Stimulated activated CD4-positive, alpha-beta T cell treated with anti-CD3 and anti-CD28 coated beads, TNF-alpha, amount 100 ng/mL, for 48 hours (primary cell): ENCODE results near the gene DFFB.
"Not testable (repeated sequence)": the region's sequence is repeated elsewhere in the genome, so short reads cannot be mapped to it uniquely, and the experiment has no call there.

Source experiments
- DNase-seq, 3 donors: peaks; one replicate each; pipeline ENCODE4 v3.0.0-alpha.2; 2020; ENCODE audit warnings: low read depth in 3 of 3

DFFB gene

DNA sequence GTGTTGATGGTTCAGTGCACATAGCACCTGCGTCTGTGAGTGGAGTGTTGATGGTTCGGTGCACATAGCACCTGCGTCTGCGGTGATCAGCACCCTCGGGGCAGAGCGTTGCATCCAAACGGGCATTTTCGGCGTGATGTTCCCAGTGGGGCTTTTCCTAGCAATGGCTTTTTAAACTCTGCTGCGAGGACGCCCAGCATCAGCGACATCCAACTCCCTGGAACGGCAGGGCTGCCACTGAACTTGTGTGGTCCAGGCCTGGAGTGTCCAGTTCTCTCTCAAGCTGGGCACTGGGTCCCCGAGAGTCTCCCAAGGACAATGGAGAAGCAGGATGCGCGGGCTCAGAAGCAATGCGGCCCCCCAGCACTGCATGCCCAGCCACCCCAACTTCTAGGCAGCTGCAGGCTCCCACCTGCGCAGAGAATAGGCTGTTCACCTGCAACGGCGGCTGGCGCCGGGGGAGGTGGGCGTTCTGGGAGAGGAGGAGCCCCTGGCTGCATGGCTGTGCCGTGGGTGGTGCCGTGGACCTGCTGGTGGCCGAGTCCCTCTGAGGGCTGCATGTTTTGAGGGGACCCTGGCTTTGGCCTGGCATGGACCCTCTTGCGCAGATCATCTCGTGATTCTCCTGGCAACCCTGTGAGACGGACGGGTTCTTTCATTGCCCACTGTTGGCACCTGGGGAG is 52.9 kb downstream of the DFFB start:
- no peak for DNase-seq

DNA sequence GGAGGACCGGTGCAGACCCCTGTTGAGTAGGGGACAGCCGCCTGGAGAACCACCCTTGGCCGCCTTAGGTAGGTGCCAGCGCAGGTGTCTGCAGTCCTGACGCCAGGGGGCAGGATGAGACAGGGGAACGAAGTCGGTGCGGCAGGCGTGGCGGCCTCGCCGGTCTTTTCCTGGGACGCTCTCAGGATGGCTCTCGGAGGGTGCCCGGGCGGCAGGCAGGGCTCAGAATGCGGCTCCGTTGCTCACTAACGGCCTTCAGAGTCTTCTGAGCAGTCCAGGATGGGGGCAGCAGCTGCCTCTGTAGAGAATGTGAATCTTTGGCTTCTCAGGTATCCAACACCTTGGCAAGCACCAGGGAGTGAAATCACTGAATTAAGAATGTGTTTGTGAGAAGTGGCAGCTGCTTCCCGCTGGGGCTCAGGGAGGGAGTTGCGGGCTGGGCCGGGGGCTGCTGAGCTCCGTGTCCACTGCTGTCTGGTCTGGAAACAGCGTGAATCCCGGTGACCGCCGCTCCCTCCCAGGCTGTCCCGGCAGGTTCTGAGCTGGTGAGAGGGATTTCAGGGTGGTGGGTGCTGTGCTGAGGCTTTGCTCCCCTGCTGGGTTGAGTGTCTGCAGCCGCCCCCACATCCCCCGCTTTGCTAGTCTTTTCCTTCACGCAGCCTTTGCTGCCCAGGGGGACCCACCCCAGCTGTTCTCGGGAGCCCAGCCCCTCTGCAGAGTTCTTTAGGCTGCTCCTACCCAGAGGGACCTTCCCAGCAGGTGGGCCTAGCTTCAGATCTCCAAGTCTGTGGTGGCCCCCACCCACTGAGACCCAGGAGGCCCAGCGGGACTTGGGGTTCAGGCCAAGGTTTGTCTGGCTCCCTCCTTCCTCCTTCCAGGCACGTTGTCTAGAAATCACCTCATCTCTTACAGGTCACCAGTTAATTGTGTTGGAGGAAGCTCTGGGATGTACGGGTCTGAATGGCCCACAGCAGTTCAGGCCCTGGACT is 53.9 kb downstream of the DFFB start:
- peak; percentile 48 to 78 (median 62) for DNase-seq

DNA sequence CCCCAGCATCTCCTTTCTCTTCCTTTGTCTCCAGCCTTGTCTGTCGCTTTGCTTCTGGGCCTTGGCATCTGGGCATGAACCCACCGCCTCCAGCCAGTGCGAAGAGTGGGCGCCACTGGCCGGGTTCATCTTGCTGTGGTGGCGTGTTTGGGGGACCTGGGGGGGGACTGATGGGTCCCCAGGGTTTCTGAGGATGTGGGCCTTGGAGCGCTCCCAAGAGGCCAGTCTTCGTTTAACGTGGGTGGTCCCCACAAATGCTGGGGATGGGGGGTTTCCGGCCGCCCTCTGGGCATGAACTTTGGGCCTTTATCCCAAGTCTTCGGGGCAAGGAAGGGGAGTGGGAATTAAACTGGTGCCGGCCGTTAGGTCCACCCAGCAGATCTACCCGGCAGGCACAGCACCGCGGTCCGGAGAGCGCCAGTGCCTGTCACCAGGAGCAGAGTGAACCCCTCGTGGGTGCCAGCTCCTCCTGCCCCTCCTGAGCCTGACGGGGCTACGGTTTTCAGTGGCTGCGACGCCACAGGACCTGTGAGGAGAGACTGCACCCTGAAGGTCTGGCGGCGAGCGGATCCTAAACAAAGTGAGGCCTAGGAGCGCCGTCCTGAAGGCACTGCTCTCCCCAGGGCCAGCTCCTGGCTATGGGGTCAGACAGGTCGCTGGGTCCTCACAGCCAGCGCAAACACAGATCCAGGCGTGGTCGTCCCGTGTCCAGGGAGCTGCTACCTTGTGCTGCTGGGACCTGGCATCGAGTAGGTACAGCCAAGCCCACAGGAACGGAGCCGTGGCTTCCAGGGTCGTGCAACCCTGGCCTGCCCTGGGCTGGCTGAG is 54.9 kb downstream of the DFFB start:
- DNase-seq: no peak

DNA sequence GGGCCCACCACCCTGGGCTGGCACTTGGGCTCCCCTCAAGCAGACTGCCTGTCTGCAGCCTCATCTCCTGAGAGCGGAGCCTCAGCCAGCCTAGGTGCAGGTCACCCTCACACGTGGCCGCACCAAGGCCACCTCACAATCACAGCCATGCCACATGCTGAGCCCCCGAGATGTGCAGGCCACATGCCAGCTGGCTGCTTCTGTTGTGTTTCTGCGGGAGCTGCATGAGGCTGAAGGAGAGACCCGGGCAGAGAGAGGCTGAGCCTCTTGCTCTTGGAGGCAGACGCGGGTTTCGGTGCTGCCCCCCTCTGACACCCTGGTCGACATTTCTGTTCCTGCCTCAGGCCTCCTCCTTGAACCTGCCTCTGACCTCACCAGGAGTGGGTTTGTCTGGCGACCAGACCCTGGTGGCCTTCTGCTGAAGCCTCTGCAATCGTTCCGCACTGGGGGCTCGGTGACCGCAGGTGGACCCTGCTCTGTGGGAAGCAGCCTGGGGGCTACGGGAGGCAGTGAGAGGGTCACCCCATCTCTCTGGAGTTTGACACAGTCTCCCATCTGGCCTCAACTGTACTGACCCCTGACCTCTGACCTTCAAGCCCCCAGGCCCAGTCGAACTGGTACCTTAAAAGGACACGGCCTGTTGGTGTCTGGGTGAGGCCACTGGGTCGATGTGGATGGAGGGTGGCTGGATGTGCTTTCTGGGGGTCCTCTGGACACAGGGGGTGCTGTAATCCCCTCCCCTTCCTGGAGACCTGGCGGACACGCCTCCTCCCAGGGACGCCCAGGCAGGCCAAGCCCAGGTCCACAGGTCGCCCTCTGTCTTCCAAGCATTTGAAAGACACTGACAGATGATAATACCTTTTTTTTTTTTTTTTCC is 55.8 kb downstream of the DFFB start:
- DNase-seq: no peak

DNA sequence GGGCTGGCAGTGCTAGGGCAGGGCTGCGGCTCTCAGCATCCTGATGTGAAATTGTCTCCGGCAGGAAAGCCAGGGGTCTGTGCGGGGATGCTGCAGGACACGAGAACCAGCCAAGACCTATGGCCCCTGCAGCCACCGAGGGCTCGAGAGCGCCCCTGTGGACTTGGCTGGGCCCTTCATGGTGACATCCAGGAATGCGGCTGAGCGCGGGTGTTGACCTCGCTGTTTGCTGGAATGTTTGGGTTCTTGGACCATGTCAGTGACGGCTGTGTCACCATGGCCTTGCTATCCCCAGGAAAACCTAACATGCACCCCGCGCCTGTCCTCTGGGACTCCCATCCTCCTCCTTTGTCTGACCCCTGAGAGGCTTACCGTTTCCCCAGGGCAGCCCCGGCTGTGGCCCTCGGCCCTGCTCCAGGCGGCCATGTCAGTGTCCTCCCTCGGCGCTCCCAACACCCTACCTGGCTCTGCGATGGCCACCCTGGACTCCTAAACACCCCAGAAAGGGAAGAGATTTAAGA is 57.1 kb downstream of the DFFB start:
- no peak for DNase-seq

DNA sequence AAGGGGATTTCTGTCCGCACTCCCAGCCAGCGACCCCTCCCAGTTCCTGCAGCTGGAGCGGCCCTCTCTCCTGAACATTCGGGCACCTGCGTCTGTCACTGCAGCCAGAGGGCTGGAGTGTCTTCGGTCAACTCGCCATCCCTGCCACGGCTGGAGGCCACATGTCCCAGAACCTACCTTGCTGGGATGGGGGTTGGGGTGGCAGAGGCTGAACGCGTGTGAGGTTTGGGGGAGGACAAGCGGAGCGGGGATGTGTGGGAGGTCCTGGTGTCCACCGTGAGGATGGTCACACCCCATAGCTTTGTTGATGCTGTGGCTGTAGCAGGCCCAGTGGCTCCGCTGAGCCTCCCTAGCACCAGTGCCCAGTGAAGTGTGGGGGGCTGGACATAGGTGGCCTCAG is 57.6 kb downstream of the DFFB start:
- DNase-seq: no peak

DNA sequence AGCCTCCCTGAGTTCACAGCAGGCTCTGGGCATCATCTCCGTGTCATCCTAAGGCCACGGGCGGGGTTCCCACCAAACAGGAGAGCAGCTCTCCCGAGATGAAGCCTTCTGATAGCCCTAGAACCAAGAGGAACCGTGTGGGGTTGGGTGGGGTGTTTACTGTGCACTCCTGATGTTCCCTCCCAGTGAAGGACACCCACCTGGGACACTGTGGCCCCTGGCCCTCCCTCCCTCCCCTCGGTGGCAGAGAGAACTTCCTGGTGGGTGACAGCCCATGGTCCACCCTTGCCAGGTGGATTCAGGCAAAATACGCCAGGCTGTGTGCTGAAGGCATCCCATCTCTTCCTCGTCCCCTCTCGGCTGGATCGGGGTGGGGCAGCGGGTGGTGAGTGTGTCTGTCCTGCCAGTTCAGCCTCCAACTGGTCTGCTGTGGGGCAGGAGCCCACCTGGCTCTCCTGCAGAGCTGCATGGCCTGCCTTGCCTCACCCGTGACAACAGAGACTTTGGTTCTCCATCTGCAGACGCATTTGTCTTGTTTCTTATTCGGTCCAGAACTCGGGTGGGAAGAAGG is 58.4 kb downstream of the DFFB start:
- DNase-seq: no peak

DNA sequence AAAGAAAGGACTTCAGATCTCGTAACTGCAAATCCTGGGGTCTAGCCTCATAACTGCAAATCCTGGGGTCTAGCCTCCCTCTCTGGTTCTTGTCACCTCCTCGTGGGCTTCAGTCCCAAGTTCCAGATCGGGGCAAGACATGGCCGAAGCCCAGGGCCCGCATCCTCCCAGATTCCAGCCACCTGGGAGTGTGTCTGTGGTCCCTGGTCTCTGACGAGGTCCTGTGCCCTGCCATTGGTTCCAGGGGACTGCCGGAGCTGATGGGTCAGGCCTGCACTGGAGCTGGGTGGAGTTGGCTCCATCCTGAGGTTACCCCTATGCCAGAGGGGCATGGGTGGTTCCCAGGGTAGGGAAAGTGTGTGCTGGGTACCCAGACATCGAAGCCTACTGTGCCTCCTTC is 60.5 kb downstream of the DFFB start:
- no peak for DNase-seq

DNA sequence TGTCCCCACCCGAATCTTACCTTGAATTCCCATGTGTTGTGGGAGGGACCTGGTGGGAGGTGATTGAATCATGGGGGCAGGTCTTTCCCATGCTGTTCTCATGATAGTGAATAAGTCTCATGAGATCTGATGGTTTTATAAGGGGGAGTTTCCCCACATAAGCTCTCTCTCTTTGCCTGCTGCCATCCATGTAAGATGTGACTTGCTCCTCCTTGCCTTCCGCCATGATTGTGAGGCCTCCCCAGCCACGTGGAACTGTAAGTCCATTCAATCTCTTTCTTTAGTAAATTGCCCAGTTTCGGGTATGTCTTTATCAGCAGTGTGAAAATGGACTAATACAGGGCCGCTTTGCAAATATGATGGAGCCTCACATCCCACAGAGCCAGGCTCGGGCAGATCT is 61.1 kb downstream of the DFFB start:
- not testable (repeated sequence) for DNase-seq

DNA sequence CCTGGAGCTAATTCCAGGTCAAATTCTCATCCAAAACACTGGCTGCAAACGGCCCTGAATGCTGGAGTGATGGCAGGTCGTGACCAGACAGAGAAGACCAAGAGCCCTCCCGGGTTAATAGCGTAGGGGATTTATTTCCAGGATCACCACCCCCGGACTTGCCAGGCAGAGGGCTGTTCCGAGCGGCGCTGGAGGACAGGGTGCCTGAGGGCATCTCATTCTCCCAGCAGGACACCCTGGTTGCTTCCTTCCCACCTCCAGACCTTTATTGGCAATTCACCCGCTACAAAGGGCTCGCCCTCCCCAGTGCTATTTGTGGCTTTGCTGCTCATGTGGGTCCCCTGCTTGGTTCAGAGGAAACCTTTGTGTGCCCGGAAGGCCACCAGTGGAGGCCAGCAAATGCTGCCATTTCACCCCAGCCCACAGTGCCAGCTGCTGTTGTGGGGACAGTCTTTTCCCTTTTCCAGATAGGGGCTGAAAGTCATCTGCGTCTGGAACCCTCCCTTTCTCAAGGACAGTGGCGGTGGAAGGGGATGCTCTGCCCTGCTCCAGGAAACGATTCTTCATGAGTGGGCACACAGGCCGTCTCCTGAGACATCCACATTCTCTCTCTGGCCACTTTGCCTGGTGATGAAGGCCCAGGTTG is 61.8 kb downstream of the DFFB start:
- no peak for DNase-seq

DNA sequence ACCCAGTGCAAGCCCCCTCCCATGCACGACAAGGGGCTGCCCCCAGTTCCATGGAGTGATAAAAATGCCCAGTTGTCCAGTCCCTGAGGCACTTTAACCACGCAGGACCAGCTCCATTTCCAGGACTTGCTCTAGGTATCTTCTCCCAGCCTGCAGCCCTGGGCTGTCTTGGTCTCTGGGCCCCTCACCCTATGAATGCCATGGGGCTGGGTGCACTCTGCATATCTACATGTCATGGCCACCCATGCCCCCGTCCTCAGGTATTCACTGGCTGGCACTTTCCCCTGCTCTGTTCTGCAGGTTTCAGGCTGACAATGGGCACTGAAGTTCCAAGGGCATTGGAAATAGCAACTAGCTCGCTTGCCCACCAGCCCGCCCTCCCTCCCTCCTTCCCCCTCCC is 62.4 kb downstream of the DFFB start:
- DNase-seq: no peak

DNA sequence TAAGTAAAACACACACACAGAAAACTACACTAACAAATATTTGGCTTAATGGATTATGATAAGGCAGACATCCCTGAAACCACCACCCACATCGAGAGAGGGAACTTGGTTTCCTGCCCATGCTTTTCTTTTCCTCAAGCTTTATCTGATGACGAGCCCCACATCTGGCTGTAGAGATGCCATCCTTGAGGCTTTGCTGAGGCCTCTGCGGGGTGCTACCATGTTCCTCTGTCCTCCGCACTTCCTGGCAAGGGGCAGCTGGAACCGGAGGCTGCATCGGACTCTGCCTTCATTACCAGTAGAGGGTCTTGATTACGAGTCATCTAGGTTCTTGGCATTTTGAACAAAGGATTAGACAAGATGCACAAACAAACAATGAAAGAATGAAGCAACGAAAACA is 64.5 kb downstream of the DFFB start:
- no peak for DNase-seq

DNA sequence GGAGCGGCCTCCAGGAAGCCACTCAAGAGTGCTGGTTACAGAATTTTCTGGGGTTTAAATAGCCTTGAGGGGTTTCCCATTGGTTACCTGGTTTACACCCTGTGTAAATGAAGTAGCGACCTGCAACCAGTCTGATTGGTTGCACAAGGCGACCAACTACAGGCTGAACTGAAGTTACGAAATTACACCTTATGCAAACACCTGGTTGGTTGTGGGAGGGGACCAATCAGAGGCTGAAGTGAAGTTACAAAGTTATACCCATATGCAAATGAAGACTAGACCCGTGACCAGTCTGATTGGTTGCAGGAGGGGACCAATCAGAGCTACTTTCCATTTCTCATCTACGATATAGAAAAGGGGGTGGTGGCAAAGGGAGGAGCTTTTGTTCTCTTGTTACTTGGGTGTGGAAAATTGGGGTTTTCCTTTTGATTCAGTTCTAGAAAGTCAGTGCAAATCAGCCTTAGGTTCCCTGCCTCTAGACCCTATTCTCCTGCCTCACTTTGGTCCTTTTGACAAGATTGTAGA is 65.0 kb downstream of the DFFB start:
- DNase-seq: no peak

DNA sequence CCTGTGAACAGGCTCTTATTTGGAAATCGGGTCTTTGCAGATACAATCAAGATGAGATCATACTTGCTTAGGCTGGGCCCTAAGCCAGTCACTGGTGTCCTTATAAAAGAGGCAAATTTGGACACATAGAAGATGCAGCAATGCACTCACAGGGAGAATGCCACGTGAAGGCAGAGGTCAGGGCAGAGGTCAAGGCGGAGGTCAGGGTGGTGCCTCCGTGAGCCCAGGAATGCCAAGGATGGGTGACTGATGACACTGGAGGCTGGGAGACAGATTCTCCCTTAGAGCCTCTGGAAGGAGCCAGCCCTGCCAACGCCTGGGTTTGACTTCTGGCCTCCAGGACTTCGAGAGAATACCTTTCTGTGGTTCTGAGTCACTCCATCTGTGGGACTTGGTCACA is 65.6 kb downstream of the DFFB start:
- DNase-seq: no peak

DNA sequence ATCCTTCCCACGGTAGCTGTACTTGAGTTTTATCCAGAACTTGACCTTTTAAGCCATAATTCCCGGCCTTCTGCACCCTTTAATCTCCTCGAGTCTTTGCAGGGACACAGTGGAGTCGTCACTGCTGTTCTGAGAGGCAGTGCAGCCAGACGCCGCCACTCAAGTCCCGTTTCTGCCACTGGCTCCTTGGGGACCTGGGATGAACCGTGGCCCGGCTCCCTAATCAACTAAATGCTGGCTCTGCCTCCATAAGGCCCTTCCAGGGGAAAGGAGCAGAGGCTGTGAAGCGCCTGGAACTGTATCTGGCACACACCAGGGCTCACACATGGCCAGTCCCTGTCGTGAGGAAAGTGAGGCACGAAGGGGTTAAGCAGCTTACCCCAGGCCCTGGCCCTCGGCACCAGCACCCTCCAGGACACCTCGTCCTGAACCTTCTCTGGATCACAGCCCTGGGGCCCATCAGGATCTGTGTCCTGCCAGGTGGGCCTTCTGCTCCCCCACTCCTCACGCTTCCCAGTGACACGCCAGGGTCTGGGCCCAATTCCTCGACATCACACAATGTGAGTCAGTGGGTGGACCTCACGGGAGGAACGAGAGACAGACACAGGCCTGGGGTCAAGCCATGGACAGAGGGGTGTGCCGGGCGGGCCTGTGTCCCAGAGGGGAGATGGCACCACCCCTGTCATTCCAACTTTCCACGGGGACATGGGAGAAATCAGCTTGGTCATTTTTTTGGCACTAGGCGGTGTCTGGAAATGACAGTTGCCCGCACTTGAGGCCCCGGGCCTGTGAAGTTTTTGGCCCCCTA is 66.3 kb downstream of the DFFB start:
- no peak for DNase-seq

DNA sequence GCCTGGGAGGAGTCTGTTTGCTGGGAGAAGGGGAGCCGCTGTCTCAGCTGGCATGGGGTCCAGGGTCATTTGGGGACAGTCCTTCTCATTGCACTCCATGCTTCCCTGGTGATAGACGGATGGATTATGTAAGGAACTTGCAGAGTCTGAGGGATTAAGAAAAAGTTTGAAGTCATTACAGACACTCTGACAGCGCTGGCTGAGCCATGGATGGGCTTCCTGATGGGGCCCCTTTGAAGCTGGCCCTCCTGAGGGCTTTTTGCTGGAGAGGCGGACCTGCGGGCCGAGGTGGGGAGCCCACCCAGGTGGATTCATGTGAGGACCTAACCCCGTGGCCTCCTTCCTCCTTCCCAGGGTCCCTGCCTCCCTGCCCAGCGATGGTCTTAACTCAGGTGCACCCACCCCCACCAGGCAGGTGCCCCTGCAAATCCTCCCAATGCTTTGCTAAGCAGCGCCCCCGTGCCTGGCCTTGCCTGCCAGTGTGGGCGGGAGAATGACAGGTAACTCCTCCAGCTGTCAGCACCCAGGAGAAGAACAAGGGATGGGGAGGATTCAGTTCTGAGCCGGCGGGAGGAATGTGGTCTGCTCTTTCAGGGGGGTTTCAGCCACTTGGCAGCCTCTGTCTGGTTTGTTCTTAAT is 67.0 kb downstream of the DFFB start:
- DNase-seq: no peak

DNA sequence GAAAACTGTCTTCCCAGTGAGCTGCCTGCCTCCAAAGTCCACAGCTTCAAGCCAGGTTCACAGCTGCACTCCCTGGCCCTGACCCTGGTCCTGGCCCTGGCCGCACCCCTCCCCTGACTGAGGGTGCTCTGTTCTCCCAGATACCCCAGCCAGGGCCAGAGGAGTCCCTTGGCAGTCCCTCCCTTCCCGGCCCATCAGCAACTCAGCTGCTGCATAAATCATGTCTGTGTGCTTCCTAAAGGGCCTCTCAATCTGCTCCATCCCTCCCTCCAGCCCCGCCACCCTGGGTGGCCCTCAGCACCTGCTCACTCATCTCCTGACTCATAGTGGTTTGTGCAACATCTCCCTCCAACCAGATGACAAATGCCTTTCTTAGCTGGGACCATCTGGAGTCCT is 67.5 kb downstream of the DFFB start:
- DNase-seq: no peak

DNA sequence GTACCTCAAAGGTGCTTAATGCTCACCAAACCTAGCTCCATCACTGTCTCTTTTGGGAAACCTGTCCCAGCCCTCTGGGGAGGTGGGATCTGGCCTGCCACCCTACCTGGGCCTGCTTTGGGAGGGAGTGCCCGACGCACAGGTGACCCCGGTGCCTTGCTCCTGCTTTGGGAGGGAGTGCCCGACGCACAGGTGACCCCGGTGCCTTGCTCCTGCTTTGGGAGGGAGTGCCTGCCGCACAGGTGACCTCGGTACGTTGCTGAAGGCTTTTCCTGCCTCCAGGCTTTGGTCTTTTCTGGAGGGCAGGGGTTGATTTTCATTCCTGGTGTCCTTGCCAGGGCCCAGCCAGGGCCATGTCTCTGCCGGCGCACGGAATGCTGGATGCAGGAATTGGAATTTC is 68.0 kb downstream of the DFFB start:
- DNase-seq: no peak

DNA sequence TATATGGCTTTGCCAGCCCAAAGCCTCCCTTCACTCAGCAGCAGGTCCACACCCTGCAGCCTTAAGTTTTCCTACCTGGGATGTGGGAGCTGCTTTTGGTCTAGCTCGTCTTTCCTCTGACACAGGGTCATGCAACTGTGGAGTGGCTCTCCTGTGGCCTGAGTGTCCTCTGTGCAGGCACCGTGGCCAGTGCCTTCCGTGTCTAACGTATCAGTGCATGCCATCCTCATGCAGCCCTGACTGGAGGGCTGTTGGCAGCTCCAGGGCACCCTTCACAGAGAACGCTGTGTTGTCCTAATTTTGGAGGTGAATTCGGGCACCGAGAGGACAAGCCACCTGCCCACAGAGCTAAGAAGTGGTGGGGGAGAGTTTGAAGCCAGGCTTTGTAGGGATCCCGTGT is 68.5 kb downstream of the DFFB start:
- DNase-seq: no peak
